SIG-M5 (cell line): ENCODE data around the gene ZNF865.
A peak's percentile ranks its signal among the peaks of the same experiment; 100 is the strongest.

Source experiments
- DNase-seq: peaks from one replicate; lab custom pipeline; 2025; lab: John Stamatoyannopoulos, UW

Gene ZNF865

DNA sequence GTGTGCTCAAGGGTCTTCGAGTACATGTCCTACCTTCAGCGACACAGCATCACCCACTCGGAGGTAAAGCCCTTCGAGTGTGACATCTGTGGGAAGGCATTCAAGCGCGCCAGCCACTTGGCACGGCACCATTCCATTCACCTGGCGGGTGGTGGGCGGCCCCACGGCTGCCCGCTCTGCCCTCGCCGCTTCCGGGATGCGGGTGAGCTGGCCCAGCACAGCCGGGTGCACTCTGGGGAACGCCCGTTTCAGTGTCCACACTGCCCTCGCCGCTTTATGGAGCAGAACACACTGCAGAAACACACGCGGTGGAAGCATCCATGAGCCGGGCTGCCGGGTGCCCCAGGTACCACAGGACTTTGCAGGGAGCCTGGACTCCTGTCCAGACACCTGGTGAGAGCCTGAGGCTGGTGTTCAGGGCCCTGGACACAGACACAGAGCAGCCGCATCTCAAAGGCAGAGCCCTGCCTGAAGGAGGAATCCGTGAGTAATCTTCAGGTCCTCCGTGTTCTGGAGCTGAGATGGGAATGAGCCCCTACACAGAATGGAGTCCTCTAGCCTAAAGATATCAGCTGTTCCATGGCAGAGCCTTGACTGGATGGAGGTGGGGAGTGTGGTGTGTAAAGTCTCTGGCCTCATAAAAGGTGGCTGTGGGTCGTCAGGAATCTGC lies 39.5 kb downstream of the ZNF865 start:
- DNase-seq = no peak

DNA sequence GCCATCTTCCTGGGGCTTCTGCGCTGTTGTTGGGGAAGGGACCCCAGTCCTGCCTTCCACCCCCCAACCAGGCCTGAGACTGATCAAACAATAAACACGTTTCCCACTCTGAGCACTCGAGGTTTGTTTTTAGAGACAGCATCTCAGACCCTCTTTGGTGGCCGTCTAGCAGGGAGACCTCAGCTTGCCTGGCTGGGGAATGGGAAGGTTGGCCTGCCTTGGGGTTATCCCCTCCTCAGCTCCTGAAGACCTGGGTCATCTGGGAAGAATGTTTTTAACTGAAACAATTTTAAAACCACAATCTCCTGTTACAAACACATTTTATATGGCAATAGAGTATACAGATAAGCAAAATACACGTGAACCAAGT lies 40.0 kb downstream of the ZNF865 start:
- no peak for DNase-seq

DNA sequence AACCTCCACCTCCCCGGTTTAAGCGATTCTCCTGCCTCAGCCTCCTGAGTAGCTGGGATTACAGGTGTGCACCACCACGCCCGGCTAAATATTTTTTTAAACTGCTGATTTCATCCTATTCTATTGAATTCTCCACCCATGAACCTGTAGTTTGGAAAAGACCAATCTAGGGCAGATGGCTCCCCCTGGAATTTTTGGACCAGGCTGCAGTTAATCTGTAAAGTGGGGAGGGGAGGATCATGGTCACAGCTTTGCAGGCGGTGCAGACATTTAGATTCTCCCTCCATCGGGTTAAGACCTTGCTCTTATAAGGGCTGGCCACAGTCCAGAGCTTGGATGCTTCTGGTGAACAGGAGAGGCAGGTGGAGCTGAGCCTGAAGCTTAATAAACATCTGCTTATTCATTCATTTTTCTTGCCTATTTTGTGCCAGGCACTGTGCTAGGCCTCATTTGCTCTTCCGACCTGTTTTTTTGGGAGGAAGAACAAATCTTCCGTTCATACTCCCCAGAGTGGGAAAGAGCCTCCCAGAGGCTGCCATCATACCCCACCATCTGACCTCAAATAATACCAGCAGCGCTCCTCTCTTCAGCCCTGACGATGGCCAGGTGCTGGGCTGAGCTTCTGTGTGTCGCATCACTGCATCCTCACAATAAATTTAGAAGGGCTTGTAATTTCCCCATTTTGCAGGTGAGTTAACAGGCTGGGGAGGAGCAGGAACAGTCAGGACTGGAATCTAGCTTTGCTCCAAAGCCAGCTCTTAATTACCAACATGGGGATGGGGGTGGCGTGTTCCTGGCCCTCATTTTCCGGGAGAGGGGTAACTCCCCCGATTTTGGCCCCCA lies 41.7 kb downstream of the ZNF865 start:
- no peak for DNase-seq

DNA sequence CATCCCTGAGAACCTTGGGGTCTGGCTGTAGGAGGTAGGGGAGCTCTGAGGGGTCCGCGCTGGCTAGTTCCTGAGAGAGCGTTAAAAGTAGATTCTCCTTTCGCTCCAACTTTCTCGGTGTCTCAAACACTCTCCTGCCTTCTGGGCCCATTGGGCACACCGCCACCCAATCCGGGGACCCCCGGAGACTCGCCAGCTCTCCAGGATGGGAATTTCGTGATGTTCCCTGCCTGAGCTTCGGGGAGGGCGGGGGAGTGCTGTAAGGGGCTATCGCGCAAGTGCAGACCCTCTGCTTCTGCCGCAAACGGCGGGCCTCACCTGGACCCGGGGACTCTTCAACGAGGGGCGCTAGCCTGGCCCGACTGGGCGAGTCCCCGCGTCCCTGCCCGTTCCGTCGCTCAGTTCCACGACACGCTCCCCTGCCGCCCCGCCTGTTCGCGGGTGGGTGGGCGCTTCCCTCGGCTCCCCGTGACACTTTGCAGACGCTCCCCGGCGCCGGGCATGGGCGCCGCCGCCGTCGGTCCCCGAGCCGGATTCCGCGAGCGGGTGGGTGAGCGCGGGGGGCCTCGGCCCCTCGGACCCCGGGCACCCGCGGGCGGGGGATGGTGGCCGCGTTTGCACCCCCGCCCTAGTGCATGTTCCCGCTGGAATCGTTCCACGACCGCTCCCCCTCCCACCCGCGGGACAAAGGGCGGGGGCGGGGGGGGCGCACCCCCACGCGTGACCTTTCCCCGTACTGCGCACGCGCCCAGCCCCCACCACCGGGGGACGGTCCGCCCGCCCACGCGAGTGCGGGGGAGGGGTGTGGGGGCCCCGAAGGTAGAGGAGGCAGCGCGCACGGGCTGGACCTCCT lies 42.5 kb downstream of the ZNF865 start, which contains the start of gene CCDC106:
TSS of gene CCDC106 (plus strand) at position 481 of the 853 bp plus-strand sequence. CDS start 835 bp downstream, outside the sequence.
- DNase-seq = no peak

DNA sequence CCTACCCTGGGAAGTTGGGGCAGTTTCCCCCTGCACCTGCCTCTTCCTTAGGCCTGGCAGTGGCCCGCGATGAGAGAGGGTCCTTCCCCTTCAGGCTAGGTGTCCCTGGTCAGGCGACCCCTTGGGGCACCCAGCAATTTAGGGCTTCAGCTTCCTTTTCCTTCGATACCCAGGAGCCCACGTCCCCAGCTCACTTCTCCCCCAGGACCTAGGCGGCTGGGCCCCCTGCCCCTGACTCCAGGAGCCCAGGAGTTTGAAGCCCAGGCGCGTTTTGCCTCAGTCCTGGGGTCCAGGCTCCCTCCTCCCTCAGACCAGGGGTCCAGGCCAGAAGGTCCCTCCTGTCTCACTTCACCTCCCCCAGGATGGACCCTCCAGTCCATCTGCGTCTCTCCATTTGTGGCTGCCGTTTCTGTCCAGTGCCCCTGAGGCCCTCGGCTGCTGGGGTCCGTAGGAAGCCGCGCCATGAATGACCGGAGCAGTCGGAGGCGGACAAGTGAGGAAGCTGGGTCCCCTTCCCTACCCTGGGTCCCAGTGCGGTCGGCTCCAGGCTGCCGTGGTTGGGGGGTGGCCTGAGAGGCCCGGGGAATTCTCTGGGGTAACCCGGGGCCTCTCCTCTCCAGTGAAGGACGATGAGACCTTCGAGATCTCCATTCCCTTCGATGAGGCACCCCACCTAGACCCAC lies 43.3 kb downstream of the ZNF865 start:
- no peak for DNase-seq

DNA sequence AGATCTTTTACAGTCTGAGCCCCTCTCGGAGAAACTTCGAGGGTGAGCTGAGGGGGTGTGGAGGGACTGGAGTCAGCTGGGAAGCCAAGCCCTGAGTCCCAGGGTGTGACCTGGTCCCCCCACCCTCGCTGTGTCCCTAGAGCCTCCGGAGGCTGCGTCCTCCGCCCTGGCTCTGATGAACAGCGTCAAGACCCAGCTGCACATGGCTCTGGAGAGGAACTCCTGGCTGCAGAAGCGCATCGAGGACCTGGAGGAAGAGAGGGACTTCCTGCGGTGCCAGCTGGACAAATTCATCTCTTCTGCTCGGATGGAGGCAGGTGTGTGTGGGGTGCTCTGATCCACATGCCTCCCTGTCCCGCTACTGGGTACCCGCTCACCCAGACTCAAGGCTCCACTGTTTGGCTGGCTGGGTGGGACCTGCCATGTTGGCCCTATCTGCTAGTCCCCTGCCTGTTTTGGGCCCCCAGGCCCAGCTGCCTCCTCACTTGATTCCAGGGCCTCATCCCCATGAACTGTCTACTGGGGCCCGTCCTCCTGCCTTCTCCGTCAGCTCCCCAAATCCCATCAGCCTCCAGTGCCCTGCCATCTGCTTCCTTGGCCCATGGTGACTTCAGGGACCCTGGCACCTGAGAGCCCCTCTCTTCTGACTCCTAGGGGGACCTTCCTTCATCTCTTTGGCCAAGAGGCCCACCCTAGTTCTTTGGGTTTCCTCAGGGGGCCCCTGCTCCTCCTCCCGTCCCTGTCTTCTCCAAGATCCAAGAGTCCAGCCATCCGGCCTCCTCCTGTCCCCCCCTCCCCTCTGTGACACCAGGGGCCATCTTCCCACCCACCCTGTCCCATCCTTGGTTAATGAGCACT lies 44.0 kb downstream of the ZNF865 start:
- DNase-seq = no peak

DNA sequence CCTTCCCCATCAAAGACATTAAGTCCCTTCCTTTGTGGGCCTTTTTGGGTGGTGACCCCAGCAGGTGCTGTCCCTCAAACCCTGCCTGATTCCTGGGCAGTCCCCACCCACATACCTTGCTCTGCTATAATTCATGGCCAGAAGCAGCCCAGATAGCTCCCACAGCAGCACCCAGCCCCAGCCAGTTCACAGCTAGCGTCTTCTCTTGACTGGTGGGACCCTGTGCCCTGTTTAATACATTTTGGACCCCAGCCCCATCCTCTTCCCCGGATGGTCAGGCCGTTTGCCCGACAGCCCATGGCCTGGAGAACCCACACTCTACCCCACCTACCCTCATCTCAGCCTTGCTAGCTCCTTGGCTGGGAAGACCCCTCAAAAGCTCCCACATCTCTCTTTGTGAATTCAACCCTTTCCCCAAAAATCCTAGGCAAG lies 44.7 kb downstream of the ZNF865 start:
- no peak for DNase-seq

DNA sequence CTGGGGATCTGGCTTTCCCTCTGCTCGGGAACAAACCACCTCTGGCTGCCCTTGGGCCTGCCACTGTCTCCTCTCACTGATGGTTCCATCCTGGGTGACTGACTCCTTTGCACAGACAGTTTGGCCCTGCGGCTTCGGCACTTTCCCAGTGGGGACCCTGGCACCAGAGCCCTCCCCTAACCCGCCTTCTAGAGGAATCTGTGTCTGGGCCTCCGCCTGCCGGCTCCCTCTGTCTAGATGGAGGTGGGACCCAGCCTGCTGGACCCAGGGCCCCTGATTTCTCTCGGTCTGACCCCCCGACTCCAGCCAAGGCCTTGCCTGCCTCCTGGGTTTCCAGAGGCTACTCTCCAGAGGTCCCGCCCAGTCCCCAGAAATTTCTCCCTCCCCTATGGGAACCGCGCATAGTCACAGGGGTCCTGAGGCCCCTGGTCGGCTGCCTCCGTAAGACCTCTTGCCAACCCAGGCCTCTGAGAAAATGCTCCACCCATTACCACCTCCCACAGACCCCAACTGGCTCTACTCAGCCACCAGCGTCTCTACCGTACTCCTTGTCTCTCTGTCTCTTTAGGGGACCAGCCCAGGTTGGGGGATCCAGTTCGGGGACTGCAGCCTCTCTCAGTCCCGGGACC lies 45.3 kb downstream of the ZNF865 start:
- DNase-seq = no peak

DNA sequence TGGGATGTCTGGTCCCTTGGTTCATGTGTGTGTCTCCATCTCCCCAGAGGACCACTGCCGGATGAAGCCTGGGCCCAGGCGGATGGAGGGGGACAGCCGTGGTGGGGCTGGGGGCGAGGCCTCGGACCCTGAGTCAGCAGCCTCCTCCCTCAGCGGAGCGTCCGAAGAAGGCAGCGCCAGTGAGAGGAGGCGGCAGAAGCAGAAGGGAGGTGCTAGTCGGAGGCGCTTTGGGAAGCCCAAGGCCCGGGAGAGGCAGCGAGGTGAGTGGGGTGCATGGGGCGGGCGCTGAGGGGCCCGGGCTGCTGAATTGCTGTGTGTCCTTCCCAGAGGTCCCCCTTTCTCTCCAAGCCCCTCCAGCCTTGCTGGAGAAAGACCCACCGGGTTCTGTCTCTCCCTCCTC lies 45.8 kb downstream of the ZNF865 start:
- no peak for DNase-seq

DNA sequence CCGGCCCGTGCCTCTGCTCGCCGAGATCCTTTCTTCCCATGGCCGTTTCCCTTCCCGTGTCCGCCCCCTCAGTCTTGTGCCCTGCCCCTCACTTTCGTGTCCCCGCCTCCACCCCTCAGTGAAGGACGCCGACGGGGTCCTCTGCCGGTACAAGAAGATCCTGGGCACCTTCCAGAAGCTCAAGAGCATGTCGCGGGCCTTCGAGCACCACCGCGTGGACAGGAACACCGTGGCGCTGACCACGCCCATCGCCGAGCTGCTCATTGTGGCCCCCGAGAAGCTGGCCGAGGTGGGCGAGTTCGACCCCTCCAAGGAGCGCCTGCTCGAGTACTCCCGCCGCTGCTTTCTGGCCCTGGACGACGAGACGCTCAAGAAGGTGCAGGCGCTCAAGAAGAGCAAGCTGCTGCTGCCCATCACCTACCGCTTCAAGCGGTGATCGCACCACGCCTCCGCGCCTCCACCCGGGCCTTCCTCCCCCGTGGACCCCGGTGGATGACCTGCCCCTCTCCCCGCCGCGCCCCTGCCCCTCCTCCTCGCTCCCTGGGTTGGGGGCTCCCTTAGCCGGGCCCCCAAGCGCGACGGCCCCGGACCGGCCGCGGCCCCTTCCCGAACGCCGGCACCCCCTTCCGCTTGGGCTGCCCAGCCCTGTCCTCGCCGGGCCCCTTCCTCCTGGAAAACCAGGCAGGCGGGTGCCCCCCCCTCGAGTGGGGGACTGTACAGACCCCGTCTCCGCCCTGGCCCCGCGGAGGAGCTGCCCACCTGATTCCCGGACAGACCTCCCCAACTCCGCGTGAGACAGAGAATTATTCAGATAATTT lies 47.1 kb downstream of the ZNF865 start:
- DNase-seq = no peak

DNA sequence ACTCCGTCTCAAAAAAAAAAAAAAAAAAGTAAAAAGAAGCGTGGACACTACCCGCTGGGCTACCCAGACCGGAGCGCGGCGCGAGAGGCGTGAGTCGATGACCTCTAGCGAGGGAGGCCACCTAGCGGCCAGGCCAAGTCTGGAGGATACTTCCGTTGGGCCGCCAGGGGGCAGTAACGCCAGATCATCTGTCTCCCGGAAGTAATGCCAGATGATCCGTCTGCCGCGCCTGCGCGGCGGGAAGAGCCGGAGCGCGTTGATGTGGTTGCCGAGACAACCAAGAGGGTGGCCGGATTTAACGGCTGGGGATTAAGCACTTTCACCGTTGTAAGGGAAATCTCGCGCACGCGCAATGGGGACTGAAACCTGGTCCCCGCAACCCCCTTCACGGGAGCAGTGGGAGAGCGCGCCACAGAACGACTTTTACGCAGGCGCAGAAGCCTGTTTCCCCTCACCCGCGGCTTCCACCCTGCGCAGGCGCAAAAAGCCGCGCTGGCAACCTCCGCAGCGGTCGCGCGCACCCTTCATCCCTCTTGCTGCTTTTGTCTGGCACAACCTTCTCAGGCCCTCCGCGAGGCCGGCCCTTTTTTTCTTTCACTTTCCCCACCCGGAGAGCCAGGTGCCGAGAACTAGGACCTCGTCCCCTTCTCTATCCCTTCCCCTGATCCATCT lies 48.3 kb downstream of the ZNF865 start:
- peak; percentile 73 for DNase-seq

DNA sequence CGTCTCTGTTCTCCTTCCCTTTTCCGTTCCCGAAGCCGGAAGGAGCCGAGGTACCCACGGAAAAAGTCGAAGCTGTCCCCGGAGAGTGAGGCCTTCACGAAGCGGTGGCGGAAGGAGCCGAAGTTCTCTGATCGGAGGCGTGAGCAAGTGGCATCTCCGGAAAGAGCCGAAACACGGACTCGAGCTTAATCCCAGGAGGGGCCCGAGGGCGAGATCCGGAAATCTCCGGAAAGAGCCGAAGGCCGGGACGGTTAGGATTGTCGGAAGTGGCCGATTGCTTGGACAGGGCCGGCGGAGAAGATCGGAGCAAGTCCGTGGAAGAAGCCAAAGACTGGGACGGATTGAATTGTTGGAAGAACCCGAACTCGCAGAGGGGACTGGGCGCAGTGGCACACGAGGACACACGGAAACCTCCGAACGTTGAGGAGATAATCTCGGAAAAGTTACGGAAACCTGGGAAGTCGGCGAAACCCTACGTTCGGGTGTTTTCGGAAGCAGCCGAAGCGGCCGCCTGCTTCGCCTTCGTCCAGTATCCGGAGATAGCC lies 48.9 kb downstream of the ZNF865 start:
- DNase-seq = peak; percentile 95

DNA sequence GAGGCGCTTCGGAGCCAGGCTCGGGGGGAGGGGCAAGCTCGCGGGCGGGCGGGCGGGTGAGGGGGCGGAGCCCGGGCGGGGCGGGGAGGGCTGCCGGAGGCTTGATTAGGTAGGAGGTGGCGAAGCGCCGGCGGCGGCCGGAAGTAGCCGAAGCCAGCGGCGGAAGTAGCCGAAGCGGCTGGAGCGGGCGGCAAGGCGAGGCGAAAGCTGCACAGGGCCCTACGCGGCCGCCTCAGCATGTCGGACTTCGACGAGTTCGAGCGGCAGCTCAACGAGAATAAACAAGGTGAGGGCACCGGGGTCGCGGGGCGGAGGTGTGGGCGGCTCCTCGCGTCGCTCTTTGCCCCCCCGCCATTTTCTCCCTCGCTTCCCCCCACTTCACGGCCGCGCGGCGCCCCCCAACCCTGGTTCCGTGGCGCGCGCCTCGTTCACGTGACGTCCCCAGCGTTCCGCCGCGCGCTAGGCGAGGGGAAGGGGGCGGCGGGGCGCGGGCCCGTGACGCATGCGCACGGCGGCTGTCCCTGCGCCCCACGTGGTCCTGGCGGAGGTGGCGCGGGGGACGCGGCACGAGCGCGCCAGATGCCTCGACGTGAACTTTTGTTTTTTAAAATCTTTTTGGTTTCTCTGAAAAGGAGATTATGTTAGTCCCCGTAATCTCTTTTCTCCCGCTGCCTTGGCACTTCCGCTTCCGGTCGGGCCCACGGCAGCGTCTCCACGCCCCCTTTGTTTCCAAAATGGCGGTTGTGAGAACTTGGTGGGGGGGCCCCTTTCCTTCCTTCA lies 49.6 kb downstream of the ZNF865 start, which contains the start of gene U2AF2:
TSS of gene U2AF2 (plus strand) at position 168 of the 780 bp plus-strand sequence. CDS start at position 238, 70 bp downstream.
- DNase-seq = no peak

DNA sequence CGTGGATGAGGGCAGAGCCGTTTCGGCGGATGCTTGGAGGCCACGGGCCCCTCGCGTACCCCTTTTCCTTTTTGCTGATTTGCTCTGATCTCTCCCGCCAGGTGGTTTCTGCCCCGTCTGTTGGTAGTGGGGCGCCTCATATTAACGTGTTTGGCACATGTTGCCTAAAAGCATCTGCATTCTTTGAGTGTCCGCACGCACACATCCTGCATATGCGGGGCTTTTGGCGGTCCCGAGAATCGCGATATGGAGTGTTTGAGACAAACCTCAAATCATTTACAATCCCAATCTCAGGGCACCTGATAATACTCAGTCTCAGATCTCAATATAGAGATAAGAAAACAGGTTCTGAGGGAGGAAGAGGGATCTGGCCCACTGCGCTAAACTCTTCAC lies 50.2 kb downstream of the ZNF865 start:
- no peak for DNase-seq

DNA sequence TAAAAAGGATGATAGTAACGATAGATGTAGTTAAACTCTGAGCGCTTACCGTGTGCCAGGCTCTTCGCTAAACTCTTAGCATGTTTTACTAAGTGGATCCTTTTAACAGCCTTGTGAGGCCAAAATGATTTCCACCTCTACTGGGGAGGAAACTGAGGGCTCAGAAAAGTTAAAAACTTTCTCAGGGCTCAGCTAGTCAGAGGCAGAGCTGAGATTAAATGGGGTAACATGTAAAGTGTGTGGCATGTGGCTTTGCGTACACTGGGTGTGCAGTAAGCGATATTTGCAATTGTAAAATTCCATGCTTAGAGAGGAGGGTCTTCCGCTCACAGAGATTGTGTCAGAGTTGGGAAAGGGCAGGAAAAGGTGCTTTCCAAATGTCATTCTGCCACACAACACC lies 51.1 kb downstream of the ZNF865 start:
- no peak for DNase-seq

DNA sequence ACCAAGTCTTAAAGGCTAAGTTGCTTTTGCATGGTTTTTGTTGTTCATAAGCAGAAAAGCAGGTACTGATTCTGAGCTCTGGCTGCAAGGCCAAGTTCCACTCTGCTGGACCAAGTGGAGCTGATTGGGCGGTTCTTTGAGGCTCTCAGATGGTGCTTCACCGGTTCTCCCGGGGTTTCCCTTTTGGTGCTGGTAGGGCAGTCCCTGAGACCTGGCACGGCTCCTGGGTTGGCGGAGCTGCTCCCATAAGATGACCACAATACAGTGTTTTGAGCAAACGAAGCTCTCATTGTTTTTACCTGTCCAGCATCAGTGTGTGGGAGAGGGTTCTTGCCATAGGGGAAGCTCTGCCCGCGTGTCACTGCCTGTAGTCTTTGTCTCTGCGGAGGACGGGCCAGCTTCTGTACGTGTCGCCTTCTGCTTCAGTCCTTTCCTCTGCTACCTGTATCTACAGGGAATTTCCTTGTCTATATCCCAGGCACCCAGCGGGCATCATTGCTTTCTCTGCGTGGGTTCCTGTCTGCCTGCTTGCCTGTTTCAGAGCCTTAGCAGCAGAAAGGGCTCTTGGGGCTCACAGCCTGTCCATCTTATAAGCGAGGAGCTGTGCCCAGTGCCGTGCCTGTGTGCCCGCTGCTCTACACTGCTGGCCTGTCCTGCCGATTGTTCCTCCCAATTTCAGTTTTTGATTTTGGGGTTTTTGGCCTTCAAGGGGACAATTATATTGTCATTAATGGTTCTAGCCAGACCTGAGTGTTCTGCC lies 51.7 kb downstream of the ZNF865 start:
- no peak for DNase-seq

DNA sequence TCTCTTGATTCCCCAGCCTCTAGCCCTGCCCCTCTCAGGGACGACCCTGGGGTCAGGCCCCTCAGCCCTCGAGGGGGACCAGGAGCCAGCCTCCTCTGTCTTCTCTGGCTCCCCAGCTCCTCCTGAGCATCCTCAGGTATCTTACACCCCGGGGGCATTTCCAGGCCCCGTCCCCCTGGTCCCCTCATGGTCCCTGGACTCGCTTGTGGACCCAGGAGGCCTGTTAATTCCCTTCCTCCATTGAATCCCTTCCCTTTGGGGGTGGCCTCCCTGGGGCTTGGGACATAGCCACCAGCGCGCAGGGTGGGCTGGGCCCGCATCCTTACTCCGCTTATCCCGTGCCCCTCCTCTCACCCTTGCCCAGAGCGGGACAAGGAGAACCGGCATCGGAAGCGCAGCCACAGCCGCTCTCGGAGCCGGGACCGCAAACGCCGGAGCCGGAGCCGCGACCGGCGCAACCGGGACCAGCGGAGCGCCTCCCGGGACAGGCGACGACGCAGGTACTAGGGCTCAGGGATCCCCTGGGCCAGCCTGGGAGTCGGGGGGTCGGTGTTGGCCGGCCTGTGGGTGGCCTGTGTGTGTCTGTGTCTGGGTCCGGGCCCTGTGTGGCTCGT lies 53.5 kb downstream of the ZNF865 start:
- DNase-seq = no peak
